GM12892 (cell line): ENCODE results near the gene FBXL13.

Experiments used
- POLR2A ChIP-seq: IDR thresholded peaks from 2 replicates; pipeline ENCODE4 v1.6.1; 2011; ENCODE audit warnings: low read depth, low read length, control low read depth
- POLR2AphosphoS5 ChIP-seq: IDR thresholded peaks from 2 replicates; pipeline ENCODE4 v1.6.1; 2011; ENCODE audit warnings: low read depth, low read length, control low read depth
- TAF1 ChIP-seq: IDR thresholded peaks from 2 replicates; pipeline ENCODE4 v1.6.1; 2011; ENCODE audit warnings: low read depth, mild to moderate bottlenecking, control low read depth, low read length, borderline replicate concordance

GRCh38 chr7:102889851-102890250 is 184.7 kb downstream of the FBXL13 start:
- no peak for TF ChIP-seq POLR2A
- TF ChIP-seq TAF1, result no peak
- TF ChIP-seq POLR2AphosphoS5, result no peak
